Measurements from ENCODE around the gene DOCK4.

GRCh38 chr7:111697771-111698170, 508.4 kb downstream of the DOCK4 start:
- TF ChIP-seq CTCF (IDR thresholded peaks at IDR 0.05; ENCODE audit: insufficient read depth, low read length, poor library complexity, severe bottlenecking) (no peak), EZH2phosphoT487 (conservative IDR thresholded peaks at IDR 0.05; ENCODE audit: low read length) (no peak)
